HEK293T (cell line): Measurements from ENCODE around the gene NKIRAS2.

ENCODE experiments used
- NFRKB ChIP-seq: fragments of 450-650 bp; IDR thresholded peaks from 2 replicates; pipeline ENCODE4 v1.6.1; 2016; ENCODE audit warnings: mild to moderate bottlenecking, moderate library complexity
- PKNOX1 ChIP-seq: fragments of 450-650 bp; IDR thresholded peaks from 2 replicates; pipeline ENCODE4 v1.6.1; 2016

- TF ChIP-seq PKNOX1 (no peak), NFRKB (no peak)
Measured at GRCh38 chr17:42025191-42025579, 5.3 kb downstream of the NKIRAS2 start.
